Inferior parietal cortex (tissue), 1 donor: ENCODE measurements around the gene KANTR.

ENCODE experiments used
- DNase-seq: peaks from one replicate; pipeline ENCODE4 v3.0.0-alpha.2; 2016; ENCODE audit errors: extremely low spot score

Gene KANTR

GRCh38 chrX:53081925-53082772 is 11.8 kb upstream of the KANTR start, which contains the start of gene TSPYL2:
Gene TSPYL2, plus strand, starts transcription at chrX:53082367. Its CDS starts 132 bp downstream, at chrX:53082499.
- peak; percentile 90 for DNase-seq

GRCh38 chrX:53082773-53083616 is 10.9 kb upstream of the KANTR start:
- no peak for DNase-seq

- no peak for DNase-seq
These were observed 9.8 kb upstream of the KANTR start for GRCh38 chrX:53084043-53084570.

GRCh38 chrX:53084863-53085262 is 9.1 kb upstream of the KANTR start:
- no peak for DNase-seq

- DNase-seq, result no peak
These were observed 8.2 kb upstream of the KANTR start for GRCh38 chrX:53085661-53086229.

GRCh38 chrX:53086464-53086863 is 7.5 kb upstream of the KANTR start:
- no peak for DNase-seq

- no peak for DNase-seq
These were observed 6.5 kb upstream of the KANTR start for GRCh38 chrX:53087388-53087831.

- DNase-seq, result peak; percentile 67
These were observed 5.6 kb upstream of the KANTR start for GRCh38 chrX:53088136-53088974.

GRCh38 chrX:53089224-53089842 is 4.6 kb upstream of the KANTR start:
- peak; percentile 63 for DNase-seq

GRCh38 chrX:53089925-53090324 is 4.0 kb upstream of the KANTR start:
- no peak for DNase-seq

- no peak for DNase-seq
These were observed 2.6 kb upstream of the KANTR start for GRCh38 chrX:53091354-53091753.

GRCh38 chrX:53093177-53093655 is 726 bp upstream of the KANTR start:
- DNase-seq, result peak; percentile 44

GRCh38 chrX:53094582-53094905 is 602 bp downstream of the KANTR start:
- no peak for DNase-seq

- DNase-seq, result no peak
These were observed 1.9 kb downstream of the KANTR start for GRCh38 chrX:53095796-53096195.

GRCh38 chrX:53114864-53115549 is 21.1 kb downstream of the KANTR start:
- DNase-seq, result no peak

GRCh38 chrX:53115550-53115874 is 21.6 kb downstream of the KANTR start:
- DNase-seq, result no peak

- no peak for DNase-seq
These were observed 22.2 kb downstream of the KANTR start for GRCh38 chrX:53116101-53116500.

- no peak for DNase-seq
These were observed 28.1 kb downstream of the KANTR start for GRCh38 chrX:53122013-53122412.

- DNase-seq, result no peak
These were observed 31.6 kb downstream of the KANTR start for GRCh38 chrX:53125506-53125905.

GRCh38 chrX:53126377-53126776 is 32.4 kb downstream of the KANTR start:
- no peak for DNase-seq
